PC-9 (cell line): Measurements from ENCODE around the gene NR2C1. TPM values are rescaled to one million over a fixed set of nuclear protein-coding genes. Genes with fewer than 3 reads are reported as not detected.

Experiments used
- BruUV-seq: library from RNA; stranded (reverse); fragments of 400-500 nt; replicated peaks from 2 replicates; lab custom pipeline; 2021; lab: Mats Ljungman, UMichigan
- CTCF ChIA-PET: fragments of 300-600 bp; sonication (Branson Sonifier 250); formaldehyde crosslinking; loops from one replicate; lab custom pipeline; 2022; ENCODE audit warnings: antibody characterized with exemption; lab: Charles Lee
- POLR2A ChIA-PET: fragments of 300-600 bp; sonication (Branson Sonifier 250); formaldehyde crosslinking; loops from one replicate; lab custom pipeline; 2022; ENCODE audit warnings: antibody characterized with exemption; ENCODE audit not compliant: unreplicated experiment; lab: Charles Lee
- DNase-seq, 2 experiments: peaks; one replicate each; pipeline versions ENCODE4 v3.0.0 to v3.0.0-alpha.2; 2015 to 2022; ENCODE audit warnings: mixed read lengths in 1 of 2
- H2AFZ ChIP-seq: fragments of 200-600 bp; sonication (generic); 2 replicates; pipeline ENCODE4 v1.8.1; 2017; ENCODE audit warnings: antibody characterized with exemption
- H3F3A ChIP-seq: fragments of 200-600 bp; sonication (generic); 2 replicates; pipeline ENCODE4 v1.8.1; 2017; ENCODE audit warnings: antibody characterized with exemption, mild to moderate bottlenecking, low read depth; ENCODE audit not compliant: insufficient read depth
- H3K27ac ChIP-seq: fragments of 200-600 bp; sonication (generic); 2 replicates; pipeline ENCODE4 v1.6.1; 2016; ENCODE audit warnings: mixed run types
- H3K27me3 ChIP-seq: fragments of 200-600 bp; sonication (generic); 2 replicates; pipeline ENCODE4 v1.6.1; 2016; ENCODE audit warnings: low read depth, mixed run types; ENCODE audit not compliant: insufficient read depth
- H3K36me3 ChIP-seq: fragments of 200-600 bp; sonication (generic); 2 replicates; pipeline ENCODE4 v1.6.1; 2016; ENCODE audit warnings: low read depth, mixed run types
- H3K4me1 ChIP-seq: fragments of 200-600 bp; sonication (generic); replicated peaks from 2 replicates; pipeline ENCODE4 v1.6.1; 2016; ENCODE audit warnings: mixed run types; ENCODE audit not compliant: insufficient read depth
- H3K4me2 ChIP-seq: fragments of 200-600 bp; sonication (generic); 2 replicates; pipeline ENCODE4 v1.6.1; 2017; ENCODE audit warnings: mixed run types
- H3K4me3 ChIP-seq: fragments of 200-600 bp; sonication (generic); 2 replicates; pipeline ENCODE4 v1.6.1; 2016; ENCODE audit warnings: mixed run types
- H3K79me2 ChIP-seq: fragments of 200-600 bp; sonication (generic); 2 replicates; pipeline ENCODE4 v1.6.1; 2017; ENCODE audit warnings: low read depth, mixed run types
- H3K9me2 ChIP-seq: fragments of 200-600 bp; sonication (generic); 2 replicates; pipeline ENCODE4 v1.8.1; 2017; ENCODE audit warnings: mild to moderate bottlenecking; ENCODE audit not compliant: insufficient read depth
- H3K9me3 ChIP-seq: fragments of 200-600 bp; sonication (generic); 2 replicates; pipeline ENCODE4 v1.8.1; 2016; ENCODE audit warnings: low read depth; ENCODE audit not compliant: insufficient read depth
- H4K20me1 ChIP-seq: fragments of 200-600 bp; sonication (generic); 2 replicates; pipeline ENCODE4 v1.8.1; 2017; ENCODE audit not compliant: insufficient read depth
- CTCF ChIP-seq: fragments of 200-600 bp; sonication (generic); conservative IDR thresholded peaks from 2 replicates; pipeline ENCODE4 v1.6.1; 2017; ENCODE audit warnings: mixed run types, antibody characterized with exemption, mild to moderate bottlenecking, moderate library complexity
- EZH2 ChIP-seq: fragments of 200-600 bp; sonication (generic); IDR thresholded peaks from 2 replicates; pipeline ENCODE4 v1.8.0; 2017; ENCODE audit warnings: antibody characterized with exemption, low read depth
- intact Hi-C: fragments of 100-400 bp; cut with micrococcal nuclease; formaldehyde crosslinking; loops from one replicate; pipeline ENCODE4 v1.10.0; 2022; ENCODE audit not compliant: unreplicated experiment
- total RNA-seq: library from RNA; stranded (reverse); gene quantifications from 2 replicates; pipeline ENCODE4 v1.2.3, GENCODE V29; 2021

NR2C1 gene
- total RNA-seq, 1 experiment from 2014 or later, result 26.4 TPM

- ChIA-PET POLR2A (no interaction called here), CTCF (no interaction called here)
- Histone ChIP-seq H4K20me1 (no peaks in the 10 kb centered on the region), H3K79me2 (no peaks in the 10 kb centered on the region), H3F3A (peaks cover 8% of the 10 kb centered on the region; the same call in 1 of the 2 replicates), H3K4me3 (no peak overlapping the region), H3K36me3 (peaks cover 37% of the 10 kb centered on the region; the same call in 1 of the 2 replicates), H3K4me2 (no peak overlapping the region), H3K27me3 (no peaks in the 10 kb centered on the region), H3K9me3 (no peaks in the 10 kb centered on the region), H3K27ac (no peak overlapping the region), H3K4me1 (no peaks in the 10 kb centered on the region), H2AFZ (no peak overlapping the region), H3K9me2 (no peaks in the 10 kb centered on the region; the same call in 1 of the 2 replicates)
- intact Hi-C loops, result no loop called here
- BruUV-seq, result no TSS peak
- TF ChIP-seq CTCF (no peak), EZH2 (no peak)
- no peak for DNase-seq
Observed at GRCh38 chr12:95089462-95089861, 16.0 kb upstream of the NR2C1 start.

- no peak overlapping the region for H3K4me3 ChIP-seq
- H3K36me3 ChIP-seq, result peaks cover 37% of the 10 kb centered on the region; the same call in 1 of the 2 replicates
- no peaks in the 10 kb centered on the region for H4K20me1 ChIP-seq
- intact Hi-C loops, result no loop called here
- BruUV-seq, result no TSS peak
- H3K27me3 ChIP-seq, result no peaks in the 10 kb centered on the region
- 0 out of 2 replicates have a peak, but pooled peaks cover 6% of the 10 kb centered on the region for H3K4me1 ChIP-seq
- no peak overlapping the region for H3K4me2 ChIP-seq
- TF ChIP-seq CTCF (no peak), EZH2 (no peak)
- ChIA-PET CTCF (no interaction called here), POLR2A (no interaction called here)
- H2AFZ ChIP-seq, result no peak overlapping the region
- no peaks in the 10 kb centered on the region for H3K79me2 ChIP-seq
- no peak overlapping the region for H3K27ac ChIP-seq
- no peak for DNase-seq
- H3K9me3 ChIP-seq, result no peaks in the 10 kb centered on the region
- no peaks in the 10 kb centered on the region; the same call in 1 of the 2 replicates for H3K9me2 ChIP-seq
- H3F3A ChIP-seq, result peaks cover 8% of the 10 kb centered on the region; the same call in 1 of the 2 replicates
Observed at GRCh38 chr12:95088379-95088778, 15.0 kb upstream of the NR2C1 start.

- Histone ChIP-seq H3F3A (peaks cover 7% of the 10 kb centered on the region), H3K27me3 (no peaks in the 10 kb centered on the region), H3K4me1 (0 out of 2 replicates have a peak, but pooled peaks cover 6% of the 10 kb centered on the region), H3K9me3 (no peaks in the 10 kb centered on the region), H2AFZ (no peak overlapping the region), H3K27ac (no peak overlapping the region), H3K4me3 (no peak overlapping the region), H3K9me2 (no peaks in the 10 kb centered on the region; the same call in 1 of the 2 replicates), H3K4me2 (no peak overlapping the region), H3K36me3 (peaks cover 15% of the 10 kb centered on the region; the same call in 1 of the 2 replicates), H3K79me2 (no peaks in the 10 kb centered on the region), H4K20me1 (no peaks in the 10 kb centered on the region)
- ChIA-PET CTCF (no interaction called here), POLR2A (interaction anchor here (0.7 kb wide), 1 partner anchor 13 kb away, joined by 12 read pairs; no protein-coding TSS in a partner anchor)
- DNase-seq, result no peak
- TF ChIP-seq EZH2 (no peak), CTCF (no peak)
- BruUV-seq, result no TSS peak
- intact Hi-C loops, result no loop called here
Observed at GRCh38 chr12:95085612-95086011, 12.2 kb upstream of the NR2C1 start.
